ENCODE measurements around the gene ZNF318. TPM values are rescaled to one million over a fixed set of nuclear protein-coding genes. Genes with fewer than 3 reads are reported as not detected.

The ZNF318 gene
- polyA plus RNA-seq, 2 of the 4 experiments (the other 2 are of a cell fraction), result 5.0 to 9.2 TPM

- Histone ChIP-seq H3K4me2 (peak overlapping the region; percentile 83; the same call in 2 of the 3 replicates), H3K27ac (no peak overlapping the region), H3K4me1 (peaks cover 11% of the 10 kb centered on the region; the same call in 2 of the 3 replicates), H3K9me3 (no peaks in the 10 kb centered on the region), H3K4me3 (no peak overlapping the region)
- CTCF ChIA-PET, result interaction anchor here (1.7 kb wide), 1 partner anchor 140 kb away, joined by 4 read pairs; no protein-coding TSS in a partner anchor
- ATAC-seq, result no peak
- no peak for FAIRE-seq
- TF ChIP-seq ATOH8 (CRISPR knock-in tag; IDR thresholded peaks at IDR 0.05; ENCODE audit: low read depth) (no peak), CHD4 (IDR thresholded peaks at IDR 0.05; ENCODE audit: borderline replicate concordance) (no peak), ZSCAN20 (CRISPR knock-in tag; IDR thresholded peaks at IDR 0.05) (no peak), KDM1A (IDR thresholded peaks at IDR 0.05; ENCODE audit: low read depth) (no peak), GATA3 (IDR thresholded peaks at IDR 0.05; ENCODE audit: borderline replicate concordance) (no peak), FOSB (CRISPR knock-in tag; IDR thresholded peaks at IDR 0.05) (no peak), SMC3 (IDR thresholded peaks at IDR 0.05) (no peak), HES2 (IDR thresholded peaks at IDR 0.05) (no peak), BCL3 (IDR thresholded peaks at IDR 0.05) (no peak), ELK1 (IDR thresholded peaks at IDR 0.05; ENCODE audit: low read depth, low read length) (no peak), HOXB5 (CRISPR knock-in tag; IDR thresholded peaks at IDR 0.05) (no peak), REST (IDR thresholded peaks at IDR 0.05) (no peak), RNF2 (IDR thresholded peaks at IDR 0.05; ENCODE audit: borderline replicate concordance, low read depth) (no peak), PBX3 (IDR thresholded peaks at IDR 0.05) (no peak)
- DNase-seq (ENCODE audit: low read depth in 1 of 2, low spot score in 1 of 2), result no peak
- 89% methylated on average over 9 of the region's 9 CpGs for WGBS (ENCODE audit: missing lambda C conversion rate)
- POLR2A ChIA-PET, result no interaction called here
These were observed 2.0 kb downstream of the ZNF318 start for GRCh38 chr6:43367245-43367984.

- Histone ChIP-seq H3K4me3 (no peak overlapping the region), H3K4me2 (no peak overlapping the region), H3K27ac (no peak overlapping the region), H3K4me1 (no peaks in the 10 kb centered on the region), H3K9me3 (no peaks in the 10 kb centered on the region)
- FAIRE-seq (no peak), DNase-seq (ENCODE audit: low read depth in 1 of 2, low spot score in 1 of 2) (no peak), ATAC-seq (peak in 1 of 2 experiments; percentile 30; a peak in 1 of 6 replicates)
- ChIA-PET POLR2A (interaction anchor here (1.1 kb wide), 1 partner anchor 8 kb away, joined by 4 read pairs; the partner anchor contains the start of gene ZNF318), CTCF (interaction anchor here (1.0 to 2.1 kb wide), 3 partner anchors 26 to 145 kb away, joined by 3 to 6 read pairs (median 3); partner anchors contain the start of gene DNPH1)
- TF ChIP-seq ZFP36 (IDR thresholded peaks at IDR 0.05; ENCODE audit: borderline replicate concordance, partially characterized antibody), result no peak
- TF ChIP-seq ZSCAN20 (CRISPR knock-in tag; IDR thresholded peaks at IDR 0.05), result no peak
- no peak for TF ChIP-seq ELK1 (IDR thresholded peaks at IDR 0.05; ENCODE audit: low read depth, low read length)
- TF ChIP-seq POLR2AphosphoS2 (conservative IDR thresholded peaks at IDR 0.05; ENCODE audit: low read length), result no peak
- no peak for TF ChIP-seq RNF2 (IDR thresholded peaks at IDR 0.05; ENCODE audit: borderline replicate concordance, low read depth)
- no peak for TF ChIP-seq EP300 (IDR thresholded peaks at IDR 0.05)
- no peak for TF ChIP-seq EHMT2 (IDR thresholded peaks at IDR 0.05; ENCODE audit: low read depth)
- TF ChIP-seq EHF (CRISPR knock-in tag; IDR thresholded peaks at IDR 0.05), result no peak
- 97% methylated on average over 2 of the region's 2 CpGs for WGBS (ENCODE audit: missing lambda C conversion rate)
These were observed 8.2 kb downstream of the ZNF318 start for GRCh38 chr6:43361269-43361668.

Data from A549 (cell line).